ENCODE data around the gene AMIGO3.
"Not testable (repeated sequence)": the region's sequence is repeated elsewhere in the genome, so short reads cannot be mapped to it uniquely, and the experiment has no call there.

Gene AMIGO3

DNA sequence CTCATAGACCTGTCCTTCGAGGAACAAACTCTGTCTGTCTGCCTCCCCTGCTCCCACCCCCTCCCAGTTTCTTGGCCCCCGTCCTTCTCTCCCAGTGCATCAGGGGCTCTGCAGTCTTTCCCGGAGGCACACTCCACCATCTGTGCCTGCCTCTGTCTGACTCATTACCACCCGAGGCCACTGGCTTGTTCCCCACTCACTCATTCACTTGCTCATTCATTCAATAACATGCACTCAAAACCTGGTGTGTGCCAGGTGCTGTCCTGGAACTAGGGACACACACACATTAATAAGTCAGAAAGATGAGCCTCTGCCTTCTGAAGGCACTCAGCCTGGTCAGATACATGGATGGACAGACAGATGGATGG is 12.4 kb downstream of the AMIGO3 start:
- no peak for DNase-seq

DNA sequence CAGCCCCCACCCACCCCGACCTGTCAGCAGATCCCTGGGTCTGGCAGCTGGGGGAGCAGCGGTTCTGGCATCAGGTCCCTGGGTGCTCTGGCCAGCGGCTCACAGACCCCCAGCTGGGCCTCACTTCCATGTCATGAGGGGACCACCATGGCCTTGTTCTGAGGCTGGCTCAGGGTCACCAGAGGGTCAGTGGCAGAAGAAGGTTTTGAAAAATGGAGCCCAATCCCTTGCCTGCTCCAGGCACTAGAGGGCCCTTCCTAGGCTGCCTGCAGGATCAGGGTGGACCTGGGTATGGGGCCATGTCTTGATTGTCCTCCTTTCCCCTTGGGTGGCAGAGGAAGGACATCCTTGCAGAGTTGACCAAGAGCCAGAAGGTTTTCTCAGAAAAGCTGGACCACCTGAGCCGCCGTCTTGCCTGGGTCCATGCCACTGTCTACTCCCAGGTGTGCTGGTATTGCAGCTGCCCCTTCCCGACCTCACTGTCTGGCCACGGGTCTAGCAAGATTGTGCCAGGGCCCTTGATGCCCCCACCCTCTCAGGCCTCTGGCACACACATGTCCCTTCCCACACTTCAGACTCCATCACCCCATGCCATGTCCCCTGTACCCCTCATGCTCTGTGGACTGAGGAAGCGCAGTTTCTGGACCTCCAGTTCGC is 12.9 kb downstream of the AMIGO3 start:
- no peak for DNase-seq

DNA sequence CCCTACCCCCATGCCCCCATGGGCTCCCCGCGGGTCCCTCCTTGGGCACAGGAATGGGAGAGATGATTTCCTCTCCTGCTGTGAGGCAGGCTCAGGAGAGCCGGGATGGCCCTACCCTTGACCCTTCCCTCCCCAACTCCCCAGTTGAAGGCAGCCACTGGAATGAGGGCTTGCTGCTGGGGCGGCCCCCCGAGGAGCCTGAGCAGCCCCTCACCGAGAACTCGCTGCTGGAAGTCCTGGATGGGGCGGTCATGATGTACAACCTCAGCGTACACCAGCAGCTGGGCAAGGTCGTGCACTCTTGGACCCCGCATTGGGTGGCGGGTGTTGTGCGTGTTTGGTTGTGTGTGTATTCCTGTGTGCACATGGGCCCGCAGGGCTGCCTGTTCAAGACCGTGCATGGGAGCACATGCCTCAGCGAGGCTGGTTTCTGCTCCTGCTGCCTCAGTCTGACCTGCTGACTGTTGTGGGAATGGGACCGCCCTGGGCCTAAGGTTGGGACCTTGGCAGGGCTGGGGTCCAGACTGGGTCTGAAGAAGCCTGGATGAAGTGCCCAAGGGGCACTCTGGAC is 14.0 kb downstream of the AMIGO3 start:
- no peak for DNase-seq

DNA sequence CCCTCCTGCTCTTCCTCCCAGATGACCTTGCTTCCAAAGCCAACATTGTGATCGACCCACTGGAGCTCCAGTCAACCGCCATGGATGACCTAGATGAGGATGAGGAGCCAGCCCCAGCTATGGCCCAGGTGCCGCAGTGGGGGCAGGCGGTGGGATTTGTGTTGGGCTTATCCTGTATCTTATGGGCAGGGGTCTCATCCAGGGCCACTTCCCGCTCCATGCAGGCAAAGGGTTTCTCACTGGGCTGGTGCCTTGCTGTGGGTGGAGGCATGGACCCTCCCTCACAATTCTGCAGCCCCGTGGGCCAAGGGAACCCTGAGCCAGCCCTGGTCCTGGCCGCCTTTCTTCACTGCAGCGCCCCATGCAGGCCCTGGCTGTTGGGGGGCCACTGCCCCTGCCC is 14.9 kb downstream of the AMIGO3 start:
- no peak for DNase-seq

DNA sequence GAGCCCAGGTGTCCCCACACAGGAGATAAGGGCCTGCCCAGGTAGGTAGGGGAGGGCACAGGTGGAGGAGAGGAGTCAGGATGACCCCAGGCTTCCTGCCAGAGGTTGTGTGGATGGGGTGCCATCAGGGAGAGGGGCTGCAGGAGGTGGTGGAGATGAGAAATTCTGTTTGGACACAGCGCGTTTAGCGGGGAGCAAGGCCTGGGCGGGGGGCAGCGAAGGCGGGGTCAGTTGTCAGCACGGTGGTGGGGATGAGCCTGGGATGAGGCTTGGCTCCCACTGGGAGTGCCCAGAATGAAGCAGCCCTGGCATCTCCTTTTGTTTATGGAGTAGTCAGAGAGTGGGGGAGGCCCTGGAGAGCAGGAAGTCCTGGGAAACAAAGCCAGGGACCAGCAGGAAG is 15.5 kb downstream of the AMIGO3 start:
- DNase-seq: no peak

DNA sequence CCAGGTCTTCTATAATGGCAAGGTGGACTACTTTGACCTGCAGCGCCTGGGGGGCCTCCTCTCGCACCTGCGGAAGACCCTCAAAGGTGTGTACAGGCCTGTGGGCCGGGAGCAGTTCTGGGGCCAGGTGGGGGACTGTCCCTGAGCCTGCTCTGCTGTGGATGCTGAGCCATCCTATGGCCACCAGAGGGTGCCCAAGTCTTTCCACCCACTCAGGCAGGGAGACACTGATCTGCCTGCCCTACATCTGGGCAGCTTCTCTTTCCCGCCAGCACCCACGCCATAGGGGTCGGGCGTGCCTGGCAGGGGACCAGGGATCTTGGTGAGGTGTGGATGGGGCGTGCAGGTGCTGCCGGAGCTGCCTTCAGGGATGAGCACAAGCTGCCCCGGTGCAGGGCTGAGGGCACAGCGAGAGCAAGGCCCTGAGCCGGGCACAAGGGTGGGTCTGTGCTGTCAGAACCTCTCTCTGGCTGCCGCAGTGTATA is 16.0 kb downstream of the AMIGO3 start:
- peak; percentile 29 to 62 for DNase-seq

DNA sequence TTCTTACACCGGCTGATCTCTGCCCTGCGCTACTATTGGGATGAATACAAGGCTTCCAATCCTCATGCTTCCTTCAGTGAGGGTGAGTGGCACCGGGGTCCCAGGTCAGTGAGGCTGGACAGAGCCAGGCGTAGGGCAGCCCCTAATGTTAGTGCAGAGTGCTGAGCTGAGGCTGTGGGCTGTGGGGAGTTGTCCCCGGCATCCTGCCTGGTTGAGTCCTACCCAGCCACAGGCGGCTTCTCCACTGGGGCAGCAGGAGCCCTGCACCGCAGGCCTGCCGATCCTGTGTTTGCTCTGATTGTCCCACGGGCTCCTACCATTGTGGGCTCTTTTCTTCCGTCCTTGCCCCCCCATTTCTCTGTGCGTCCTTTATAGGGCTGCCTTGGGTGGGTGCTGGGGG is 16.8 kb downstream of the AMIGO3 start:
- DNase-seq: no peak

DNA sequence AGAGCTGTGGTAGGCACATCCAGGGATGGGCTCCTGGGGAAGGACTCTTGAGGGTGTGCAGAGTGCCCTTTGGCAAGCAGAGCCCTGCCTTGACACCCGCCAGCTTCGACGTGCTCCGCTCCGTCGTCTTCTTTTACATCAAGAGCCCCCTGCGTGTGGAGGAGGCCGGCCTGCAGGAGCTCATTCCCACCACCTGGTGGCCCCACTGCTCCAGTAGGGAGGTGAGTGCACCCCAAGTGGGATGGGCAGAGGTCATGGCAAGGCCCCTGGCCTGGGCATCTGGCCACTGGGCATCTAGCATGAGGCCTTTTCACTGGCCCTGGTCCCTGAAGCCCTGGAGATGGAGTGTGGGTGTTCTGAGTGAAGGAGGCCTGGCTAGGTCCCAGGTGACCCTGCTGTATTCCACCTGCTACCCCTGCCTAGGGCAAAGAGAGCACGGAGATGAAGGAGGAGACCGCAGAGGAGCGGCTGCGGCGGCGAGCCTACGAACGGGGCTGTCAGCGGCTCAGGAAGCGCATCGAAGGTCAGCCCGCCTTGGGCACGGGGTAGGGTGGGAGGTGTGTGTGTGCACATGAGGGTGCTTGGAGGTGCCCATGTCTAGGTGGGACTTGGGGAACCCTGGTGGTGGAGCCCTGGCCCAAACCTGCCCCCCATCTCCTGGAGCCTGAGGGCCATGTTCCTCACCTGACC is 18.0 kb downstream of the AMIGO3 start:
- DNase-seq: no peak

DNA sequence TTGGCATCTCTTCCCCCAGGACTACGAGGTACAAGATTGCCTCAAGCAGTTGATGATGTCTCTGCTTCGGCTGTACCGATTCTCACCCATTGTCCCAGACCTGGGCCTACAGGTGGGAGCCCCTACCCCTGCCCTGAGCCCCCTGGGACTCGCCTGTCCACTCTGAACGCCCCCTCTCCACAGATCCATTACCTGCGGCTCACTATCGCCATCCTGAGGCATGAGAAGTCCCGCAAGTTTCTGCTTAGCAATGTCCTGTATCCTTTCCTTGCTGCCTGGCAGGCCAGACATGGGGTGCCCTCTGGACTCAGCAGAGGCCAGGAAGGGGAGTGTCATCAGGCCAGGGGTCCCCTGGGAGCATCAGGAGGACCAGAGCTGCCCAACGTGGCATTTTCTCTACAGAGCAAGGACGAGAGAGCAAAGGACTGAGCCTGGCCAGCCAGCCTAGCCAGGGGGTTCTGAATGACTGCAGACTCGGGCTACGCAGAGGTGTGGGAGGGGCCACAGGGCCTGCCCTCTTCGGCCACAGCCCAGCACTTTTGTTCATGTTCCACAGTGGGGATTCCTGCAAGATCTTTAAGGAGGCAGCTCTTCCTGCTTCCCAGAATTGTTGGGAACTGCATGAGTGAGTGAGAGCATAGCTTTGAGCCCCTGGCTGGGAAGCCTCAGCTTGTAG is 18.9 kb downstream of the AMIGO3 start:
- no peak for DNase-seq

DNA sequence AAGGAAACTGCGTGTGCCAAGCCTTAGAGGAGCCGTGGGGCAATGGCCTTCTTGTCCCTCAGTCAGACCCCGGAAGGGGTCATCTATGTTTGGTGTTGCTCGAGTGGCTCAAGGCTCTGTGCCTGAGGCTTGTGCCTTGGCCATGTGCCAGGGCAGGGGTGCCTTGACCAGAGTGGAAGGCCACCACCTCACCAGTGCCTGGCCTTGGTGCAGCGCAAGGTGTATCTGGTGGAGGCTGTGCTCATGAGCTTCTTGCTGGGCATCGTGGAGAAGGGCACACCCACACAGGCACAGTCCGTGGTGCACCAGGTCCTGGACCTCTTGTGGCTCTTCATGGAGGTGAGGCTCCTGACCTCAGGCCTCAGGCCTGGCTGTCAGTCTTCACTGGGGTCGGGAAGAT is 19.5 kb downstream of the AMIGO3 start:
- DNase-seq: no peak

DNA sequence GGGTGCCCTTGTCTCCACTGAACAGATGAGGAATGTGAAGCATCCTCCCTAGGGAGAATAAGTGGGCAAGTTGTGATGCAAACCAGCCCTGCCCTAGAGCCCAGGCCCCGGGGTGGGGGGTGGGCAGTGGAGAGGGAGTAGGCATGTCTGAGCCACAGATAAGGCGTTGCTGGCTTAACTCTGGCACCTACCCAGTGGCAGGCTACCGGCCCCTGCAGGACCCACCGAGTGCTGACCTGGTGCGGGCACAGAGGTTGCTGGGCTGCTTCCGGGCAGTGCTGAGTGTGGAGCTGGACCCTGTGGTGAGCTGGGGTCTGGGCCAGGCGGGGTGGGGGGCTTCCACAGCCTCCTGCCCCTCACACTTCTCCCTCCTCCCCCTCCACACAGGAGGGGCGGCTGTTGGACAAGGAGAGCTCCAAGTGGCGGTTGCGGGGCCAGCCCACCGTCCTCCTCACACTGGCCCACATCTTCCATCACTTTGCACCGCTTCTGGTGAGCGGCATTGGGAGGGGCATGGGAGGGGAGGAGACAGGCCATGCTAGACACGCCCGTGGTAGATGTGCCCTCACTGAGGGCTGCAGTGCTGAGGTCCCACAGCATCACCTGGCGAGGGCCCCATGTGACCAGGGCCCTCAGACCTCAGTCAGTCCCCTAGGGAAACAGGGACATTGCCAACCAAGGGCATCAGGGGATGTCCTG is 20.1 kb downstream of the AMIGO3 start:
- DNase-seq: no peak

DNA sequence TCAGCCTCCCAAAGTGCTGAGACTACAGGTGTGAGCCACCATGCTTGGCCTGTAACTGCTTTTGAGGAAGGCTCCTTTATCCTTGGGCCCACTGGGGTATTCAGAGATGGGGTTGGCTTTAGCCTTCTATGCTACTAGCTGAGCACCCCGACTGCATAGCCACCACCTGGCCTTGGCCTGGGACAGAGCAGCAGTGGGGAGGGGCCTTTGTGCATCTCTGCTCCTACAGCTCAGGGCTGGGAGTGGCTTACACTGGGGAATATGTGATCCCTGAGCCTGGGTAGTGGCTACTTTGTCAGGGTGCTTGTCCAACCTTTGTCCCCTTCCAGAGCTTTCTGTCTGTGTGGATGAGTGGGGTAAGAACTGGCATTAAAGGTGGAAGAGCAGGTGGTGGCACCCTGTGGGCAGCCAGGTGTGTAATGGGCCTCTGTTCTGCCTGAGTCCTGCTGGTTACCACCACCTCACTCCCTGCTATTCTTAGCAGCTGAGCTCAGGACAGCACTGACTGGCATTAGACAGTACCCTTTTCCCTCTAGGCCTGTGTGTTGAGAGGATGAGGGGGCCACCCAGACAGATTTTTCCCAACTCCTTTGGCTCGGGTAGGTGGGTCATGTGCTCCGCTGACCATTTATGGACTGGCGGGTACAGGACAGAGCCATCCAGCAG is 24.0 kb downstream of the AMIGO3 start:
- not testable (repeated sequence) for DNase-seq

DNA sequence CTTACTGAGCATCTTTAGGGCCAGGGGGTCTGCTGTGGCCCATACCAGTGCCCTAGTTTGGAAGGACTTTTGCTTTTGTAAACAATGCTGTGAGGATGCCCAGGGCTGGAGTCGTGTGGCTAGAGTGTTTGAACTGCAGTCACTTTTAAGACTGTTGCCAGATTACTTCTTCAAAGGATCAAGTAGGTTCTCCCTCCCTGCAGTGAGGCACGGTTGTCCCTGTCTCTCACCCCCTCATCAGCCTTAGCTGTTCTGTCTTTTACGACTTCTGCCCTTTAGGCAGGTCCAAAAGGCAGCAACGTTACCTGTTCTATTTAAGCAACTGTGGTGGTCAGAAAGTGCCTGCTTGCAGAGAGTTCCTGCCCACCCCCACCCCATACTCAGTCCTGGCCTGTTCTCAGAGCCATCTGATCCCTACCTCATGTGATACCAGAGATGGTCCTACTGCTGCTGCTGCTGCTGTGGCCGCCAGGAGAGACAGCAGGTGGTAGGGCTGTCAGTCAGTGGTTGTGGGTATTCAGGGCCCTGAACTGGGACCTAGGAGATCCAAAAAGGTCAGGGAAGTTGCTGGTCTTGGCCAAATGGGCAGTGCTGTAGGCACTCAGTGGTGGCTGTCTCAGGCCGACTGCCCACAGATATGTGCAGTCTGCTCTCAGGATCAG is 24.9 kb downstream of the AMIGO3 start:
- not testable (repeated sequence) for DNase-seq

DNA sequence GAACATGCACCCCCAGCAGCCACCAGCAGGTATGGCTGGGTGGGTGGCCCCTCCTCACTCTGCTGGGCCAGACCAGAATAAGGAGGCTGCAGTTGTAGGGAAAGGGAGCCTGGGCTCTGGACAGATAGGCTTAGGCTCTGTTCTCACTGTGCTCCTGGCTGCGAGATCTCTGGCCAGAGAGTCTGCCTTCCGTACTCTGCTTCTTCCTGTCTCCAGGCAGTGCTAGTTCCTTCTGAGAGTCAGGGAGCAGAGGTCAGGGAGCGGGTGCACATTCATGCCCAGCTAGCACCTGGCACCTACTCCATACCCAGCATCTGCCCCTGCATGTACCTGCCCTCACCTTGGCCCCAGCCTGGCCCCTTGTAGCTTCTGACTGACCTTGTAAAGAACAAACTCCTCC is 28.0 kb downstream of the AMIGO3 start:
- not testable (repeated sequence) for DNase-seq

DNA sequence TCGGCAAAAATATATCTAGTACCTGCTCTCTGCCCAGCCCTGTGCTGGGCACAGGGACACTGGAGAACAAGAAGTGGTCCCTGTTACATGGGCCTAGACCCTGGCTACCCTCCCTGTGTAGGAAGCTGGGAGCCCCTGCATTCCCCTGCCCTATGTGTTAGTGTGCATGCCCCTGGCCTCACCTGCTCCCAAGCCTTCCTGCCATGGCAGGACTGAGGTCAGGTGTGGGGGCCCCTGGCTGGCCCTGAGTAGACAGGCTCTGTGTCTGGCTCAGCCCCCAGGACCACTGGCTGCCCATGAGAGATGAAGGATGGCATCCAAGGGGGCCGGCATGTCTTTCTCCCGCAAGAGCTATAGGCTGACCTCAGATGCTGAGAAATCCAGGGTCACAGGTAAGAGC is 28.6 kb downstream of the AMIGO3 start:
- not testable (repeated sequence) for DNase-seq

DNA sequence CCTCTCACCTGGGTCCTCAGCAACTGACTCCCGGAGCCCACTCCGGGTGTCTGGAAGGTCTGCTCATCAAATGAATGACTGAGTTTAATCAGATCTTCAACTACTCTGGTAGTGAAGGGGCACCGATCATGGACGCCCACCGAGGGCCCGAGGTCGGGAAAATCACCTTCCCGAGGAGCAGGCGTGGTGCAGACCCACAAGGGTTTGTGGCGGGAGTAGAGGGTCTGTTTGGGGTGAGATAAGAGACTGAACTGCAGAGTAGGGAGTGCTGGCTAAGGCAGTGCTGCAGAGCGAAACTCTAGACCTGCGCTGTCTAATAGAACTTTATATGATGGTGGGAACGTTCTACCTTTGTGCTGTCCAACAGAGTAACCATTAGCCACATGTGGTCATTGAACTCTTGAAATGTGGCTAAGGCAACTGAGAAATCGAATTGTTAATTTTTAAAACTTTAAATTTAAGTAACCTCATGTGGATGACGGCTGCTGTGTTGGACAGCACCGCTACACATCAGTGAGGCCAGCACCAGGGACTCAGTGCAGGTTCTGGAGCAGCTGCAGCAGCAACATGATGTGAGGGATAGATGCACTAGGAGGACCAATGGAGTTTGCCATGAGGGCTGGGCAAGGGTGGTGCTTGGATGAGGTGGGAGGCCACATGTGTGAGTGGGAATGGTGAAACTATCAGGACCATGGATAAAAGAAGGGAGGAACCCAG is 29.4 kb downstream of the AMIGO3 start:
- DNase-seq: not testable (repeated sequence)

DNA sequence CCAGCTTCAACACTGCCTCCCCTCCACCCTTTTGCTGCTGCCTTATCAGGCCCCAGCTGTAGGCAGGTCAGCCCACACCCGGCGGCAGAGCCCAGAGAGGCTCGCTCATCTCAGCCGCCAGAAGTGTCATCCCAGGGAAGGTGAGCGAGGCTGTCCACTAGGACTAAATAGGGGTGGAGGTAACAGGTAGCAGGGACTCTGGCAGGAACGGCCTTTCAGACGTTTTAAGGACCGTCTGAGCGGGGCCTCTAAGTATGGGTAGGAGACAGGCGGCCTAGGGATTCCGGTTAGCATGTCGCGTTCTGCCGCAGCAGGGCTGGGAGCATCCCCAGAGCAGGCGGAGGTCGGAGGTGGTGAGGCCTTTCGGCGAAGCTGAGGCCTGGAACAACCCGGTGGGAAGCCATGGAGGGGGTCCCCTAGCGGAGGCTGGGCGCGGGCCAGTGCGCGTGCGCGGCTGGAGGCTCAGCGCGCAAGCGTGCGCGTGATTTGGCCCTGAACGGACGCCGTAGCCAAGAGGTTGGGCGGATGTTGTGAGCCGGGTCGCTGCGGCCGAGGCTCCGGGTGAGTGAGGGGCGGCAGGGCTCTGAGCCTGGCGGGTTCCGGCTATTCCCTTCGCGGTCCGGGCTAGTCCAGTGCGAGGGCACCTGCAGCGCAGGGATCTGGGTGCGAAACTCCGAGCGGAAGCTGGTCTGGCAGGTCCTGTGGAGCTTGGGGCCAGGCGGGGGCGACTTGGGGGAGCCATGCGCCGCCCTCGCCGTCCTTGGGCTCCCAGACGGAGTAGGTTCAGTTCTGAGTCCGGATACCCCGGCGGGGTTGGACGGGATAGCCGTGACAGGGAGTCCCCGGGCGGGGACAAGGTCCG is 30.2 kb downstream of the AMIGO3 start, which contains the start of the genes MST1 and RNF123:
MST1 (minus strand) TSS at position 429 of the 862 bp plus-strand sequence. CDS start 783 bp downstream, outside the sequence.
RNF123 (plus strand) TSS at position 512 of the 862 bp plus-strand sequence. CDS start 1,609 bp downstream, outside the sequence.
- no peak for DNase-seq

DNA sequence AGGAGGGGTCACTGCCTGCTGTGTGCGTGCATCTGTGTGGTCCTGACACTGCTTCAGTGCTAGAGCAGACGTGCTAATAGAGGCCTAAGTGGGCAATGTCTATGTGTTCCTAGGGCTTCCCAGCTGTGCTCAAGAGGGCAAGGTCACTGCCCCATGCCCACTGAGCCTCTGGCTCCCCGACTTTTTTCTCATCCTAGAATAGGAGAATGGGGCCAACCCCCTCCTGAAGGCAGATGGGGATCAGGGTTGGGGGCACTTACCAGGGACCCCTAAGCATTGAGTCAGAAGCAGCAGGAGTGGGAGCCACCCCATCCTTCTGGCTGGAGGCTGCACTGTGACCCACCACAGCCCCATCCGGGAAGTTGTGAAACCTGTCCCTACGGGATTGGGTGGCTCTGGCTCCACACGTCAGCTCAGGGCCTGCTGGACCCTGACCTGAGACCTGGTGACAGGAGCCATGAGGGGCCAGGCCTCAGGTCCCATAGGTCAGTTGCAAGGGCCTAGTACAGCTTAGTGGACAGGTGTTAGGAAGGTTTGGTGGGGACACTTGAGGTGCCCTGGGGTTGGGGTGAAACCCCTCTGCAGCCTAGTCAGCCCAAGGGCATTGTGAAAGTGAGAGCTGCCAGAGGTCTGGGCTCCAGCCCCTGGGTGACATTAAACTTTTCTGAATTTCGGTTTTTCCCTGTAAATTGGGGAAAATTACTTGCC is 31.0 kb downstream of the AMIGO3 start:
- not testable (repeated sequence) for DNase-seq

DNA sequence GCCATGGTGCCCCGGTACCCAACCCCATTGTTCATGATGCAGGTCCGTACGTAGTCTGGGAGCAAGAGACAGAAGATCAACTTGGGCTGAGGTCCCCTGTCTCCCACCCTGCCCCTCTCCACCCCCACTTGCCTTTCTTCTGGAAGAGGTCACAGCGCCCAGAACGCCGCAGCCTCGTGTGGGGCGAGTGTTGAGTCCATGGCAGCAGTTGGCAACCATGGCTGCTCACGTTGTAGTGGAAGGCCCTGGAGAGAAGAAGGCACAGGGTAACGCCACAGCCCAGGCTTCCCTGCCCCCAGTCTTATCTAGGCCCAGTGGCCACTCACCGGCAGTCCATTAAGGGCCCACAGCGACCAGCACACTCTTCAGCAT is 32.1 kb downstream of the AMIGO3 start:
- not testable (repeated sequence) for DNase-seq
